Activated naive CD8-positive, alpha-beta T cell treated with anti-CD3 and anti-CD28 coated beads, Interleukin-2, amount 10 ng/mL, durations not matched to agents 7 days and 5 days (primary cell): ENCODE measurements around the gene BYSL. TPM values are rescaled to one million over a fixed set of nuclear protein-coding genes. Genes with fewer than 3 reads are reported as not detected.

Source experiments
- ATAC-seq: fragments of 150-1000 bp; cut with Tn5 transposase; one replicate; pipeline ENCODE4 v1.10.0; 2021; ENCODE audit warnings: low read depth, moderate library complexity
- POLR2A ChIA-PET: fragments of 350-600 bp; sonication (Branson Sonifier 250); formaldehyde crosslinking; loops from one replicate; lab custom pipeline; 2021; ENCODE audit warnings: antibody characterized with exemption; lab: Charles Lee
- DNase-seq: peaks from one replicate; pipeline ENCODE4 v3.0.0; 2021
- H3K27ac Mint-ChIP-seq: one replicate; pipeline ENCODE4 v1.8.0; 2022; ENCODE audit warnings: mild to moderate bottlenecking, mixed read lengths
- H3K27me3 Mint-ChIP-seq: one replicate; pipeline ENCODE4 v1.8.0; 2022; ENCODE audit warnings: mild to moderate bottlenecking, moderate library complexity, mixed read lengths
- H3K36me3 Mint-ChIP-seq: one replicate; pipeline ENCODE4 v1.8.0; 2021; ENCODE audit warnings: mild to moderate bottlenecking, mixed read lengths
- H3K4me1 Mint-ChIP-seq: one replicate; pipeline ENCODE4 v1.8.0; 2021; ENCODE audit warnings: mixed read lengths
- H3K4me3 Mint-ChIP-seq: one replicate; pipeline ENCODE4 v1.8.0; 2022; ENCODE audit warnings: mild to moderate bottlenecking, moderate library complexity, mixed read lengths
- H3K9me3 Mint-ChIP-seq: one replicate; pipeline ENCODE4 v1.8.0; 2021; ENCODE audit warnings: mixed read lengths
- total RNA-seq, 2 experiments: library from RNA; stranded (reverse); gene quantifications; one replicate each; pipeline ENCODE4 v1.2.3, GENCODE V29; 2021

The BYSL gene
- total RNA-seq, 2 experiments from 2014 or later = 23.1 to 26.9 TPM

DNA sequence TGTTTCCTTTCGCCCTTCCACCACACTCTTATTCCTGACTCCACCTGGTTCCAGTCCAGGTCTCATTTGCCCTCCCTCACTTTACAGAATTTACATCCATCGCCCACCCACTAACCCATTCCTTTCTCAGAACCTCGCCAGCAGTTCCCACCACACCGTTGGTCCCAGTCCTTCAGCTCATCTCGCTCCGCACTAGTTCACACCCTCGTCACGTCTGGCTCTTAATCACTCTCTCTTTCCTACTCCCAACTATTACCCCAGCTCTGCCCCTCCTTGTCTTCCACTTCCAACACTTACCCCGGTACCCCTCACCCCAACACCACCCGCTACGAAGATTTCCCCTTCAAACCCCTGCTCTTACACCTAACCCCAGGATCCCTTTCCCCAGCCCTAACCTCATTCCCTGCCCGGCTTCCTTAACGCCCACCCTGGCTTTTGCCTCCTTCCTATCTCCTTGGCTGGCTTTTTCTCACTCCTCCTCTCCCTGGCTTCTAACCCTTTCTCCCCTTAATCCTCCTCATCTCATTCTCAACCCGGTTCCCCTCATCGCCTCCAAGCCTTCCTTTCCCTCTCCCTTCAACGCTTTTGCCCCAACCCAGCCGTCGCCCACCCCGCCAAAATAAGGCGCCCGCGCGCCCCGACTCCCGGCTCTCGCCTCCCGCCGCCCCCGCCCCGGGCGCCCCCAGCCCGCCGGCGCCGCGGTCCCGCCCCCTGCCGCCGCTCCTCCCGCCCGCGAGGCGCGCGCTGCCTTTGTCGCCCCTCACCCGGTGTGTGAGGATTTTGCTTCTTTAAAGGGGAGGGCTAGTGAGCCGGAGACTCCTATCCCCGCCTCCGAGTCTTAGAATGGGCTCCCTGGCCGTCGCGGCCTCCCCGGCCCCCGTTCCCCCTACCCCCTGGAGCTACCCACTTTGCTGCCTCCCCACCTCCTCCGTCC is 26.7 kb upstream of the BYSL start:
- ATAC-seq (peak; percentile 43), DNase-seq (peak; percentile 29)
- H3K9me3 Mint-ChIP-seq = no peaks in the 10 kb centered on the region
- H3K27me3 Mint-ChIP-seq = no peaks in the 10 kb centered on the region
- H3K4me3 Mint-ChIP-seq = no peak overlapping the region
- POLR2A ChIA-PET = interaction anchor here (0.5 to 1.9 kb wide), 11 partner anchors 8 to 853 kb away, joined by 3 to 10 read pairs (median 4); partner anchors contain the start of genes BYSL, MED20, TAF8 and TOMM6
- H3K36me3 Mint-ChIP-seq = peaks cover 2% of the 10 kb centered on the region
- H3K4me1 Mint-ChIP-seq = peaks cover 8% of the 10 kb centered on the region
- peak overlapping the region; percentile 90 for H3K27ac Mint-ChIP-seq

DNA sequence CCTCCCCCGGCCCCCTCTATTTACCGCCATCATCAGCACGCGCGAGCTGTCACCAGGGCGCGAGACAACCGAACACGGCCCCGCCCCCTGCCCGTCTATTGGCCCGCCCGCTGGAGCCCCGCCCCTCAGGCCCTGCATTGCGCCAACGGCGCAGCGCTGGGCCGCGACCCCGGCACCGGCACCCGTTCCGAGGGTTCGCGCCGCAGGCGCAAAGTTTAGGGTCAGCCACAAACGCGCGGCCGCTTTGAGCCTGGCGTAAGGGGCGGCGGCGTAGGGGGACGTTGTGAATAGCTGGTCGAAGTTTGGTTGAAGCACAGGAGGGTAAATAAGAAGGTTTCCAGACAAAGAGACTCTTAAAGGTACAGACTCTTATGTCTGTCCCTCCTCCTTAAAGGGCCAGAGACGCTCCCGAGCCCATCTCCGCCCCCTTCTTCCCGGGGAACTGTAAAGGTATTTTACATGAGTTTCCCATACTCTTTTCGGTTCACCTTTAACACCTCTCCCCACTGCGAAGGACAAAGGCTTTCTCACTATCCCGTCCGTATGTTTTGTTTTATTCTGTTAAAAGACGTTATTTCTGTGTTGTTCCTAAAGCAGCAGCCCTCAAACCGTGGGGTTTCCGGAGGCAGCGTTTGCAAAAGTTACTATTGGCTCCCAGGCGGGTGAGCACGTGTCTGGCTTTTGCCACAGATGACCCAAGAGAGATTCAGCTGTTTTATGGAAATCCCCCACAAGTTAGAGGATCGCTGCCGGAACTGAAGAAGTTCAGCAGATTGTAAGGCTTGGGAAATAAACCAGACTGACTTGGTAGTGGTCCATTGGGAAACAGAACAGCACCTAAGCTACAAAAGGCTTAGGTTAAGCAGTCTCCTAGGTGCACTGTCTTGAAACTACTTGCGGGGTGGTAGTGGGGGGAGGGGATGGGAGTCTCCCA is 25.7 kb upstream of the BYSL start, which contains the start of gene USP49:
Gene USP49 (minus strand): TSS at position 76 of the 934 bp plus-strand sequence. CDS start 88,392 bp downstream, outside the sequence.
- POLR2A ChIA-PET = interaction anchor here (0.6 to 1.9 kb wide), 12 partner anchors 9 to 852 kb away, joined by 3 to 10 read pairs (median 4); partner anchors contain the start of genes BYSL, MED20, TAF8 and TOMM6
- H3K4me3 Mint-ChIP-seq = no peak within 1 kb of the TSS

GRCh38 chr6:41896281-41896680 is 25.0 kb upstream of the BYSL start:
- Mint-ChIP-seq H3K4me3 (no peak overlapping the region), H3K27me3 (no peaks in the 10 kb centered on the region), H3K9me3 (no peaks in the 10 kb centered on the region), H3K27ac (peak overlapping the region; percentile 90), H3K36me3 (peaks cover 2% of the 10 kb centered on the region), H3K4me1 (peaks cover 8% of the 10 kb centered on the region)
- DNase-seq (no peak), ATAC-seq (no peak)
- POLR2A ChIA-PET = interaction anchor here (0.7 to 1.9 kb wide), 7 partner anchors 25 to 183 kb away, joined by 4 to 10 read pairs (median 6); partner anchors contain the start of genes BYSL, MED20 and TOMM6

More for the DNA sequence above, 25.7 kb upstream of the BYSL start, which contains the start of gene USP49:
- DNase-seq (peak; percentile 96), ATAC-seq (peak; percentile 94)
- Mint-ChIP-seq H3K27me3 (no peaks in the 10 kb centered on the region), H3K36me3 (peaks cover 2% of the 10 kb centered on the region), H3K4me1 (peaks cover 8% of the 10 kb centered on the region), H3K27ac (peak within 1 kb of the TSS; percentile 90), H3K9me3 (no peaks in the 10 kb centered on the region)

- Mint-ChIP-seq H3K4me1 (peaks cover 24% of the 10 kb centered on the region), H3K27ac (no peak overlapping the region), H3K9me3 (no peaks in the 10 kb centered on the region), H3K36me3 (peaks cover 7% of the 10 kb centered on the region), H3K4me3 (no peak overlapping the region), H3K27me3 (no peaks in the 10 kb centered on the region)
- POLR2A ChIA-PET = interaction anchor here (0.6 kb wide), 1 partner anchor 149 kb away, joined by 3 read pairs; no protein-coding TSS in a partner anchor
- no peak for DNase-seq
- ATAC-seq = no peak
These were observed 20.4 kb upstream of the BYSL start for GRCh38 chr6:41900861-41901260.

DNA sequence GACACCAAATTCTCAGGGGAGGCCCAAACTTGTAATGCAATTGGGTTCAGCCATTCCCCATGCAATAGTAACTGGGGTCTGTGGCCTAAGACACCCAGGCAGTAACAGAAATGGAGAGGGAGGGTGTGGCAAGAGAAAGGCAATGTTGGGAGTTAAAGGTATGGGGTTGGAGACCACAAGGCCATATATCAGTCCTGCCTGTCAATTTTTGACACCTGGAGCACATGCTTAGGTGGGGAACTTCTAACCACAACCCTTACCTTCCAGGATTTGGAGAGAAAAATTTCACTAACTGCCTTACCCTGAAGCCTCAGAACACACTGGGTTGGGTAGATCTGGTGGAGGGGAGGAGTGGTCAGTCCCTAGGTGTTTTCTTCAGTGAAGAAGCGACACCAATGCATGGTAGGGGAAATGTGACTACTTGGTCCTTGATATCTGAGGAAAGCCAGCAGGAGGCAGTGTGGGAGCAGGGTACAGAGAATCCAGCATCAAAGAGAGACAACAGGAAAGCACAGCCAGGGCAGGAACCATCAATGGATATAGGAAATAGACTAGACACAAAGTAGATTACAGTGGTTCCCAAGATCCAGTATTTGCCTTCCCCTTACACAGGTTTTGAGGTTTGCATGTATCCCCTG is 19.3 kb upstream of the BYSL start:
- DNase-seq = peak; percentile 41
- H3K27me3 Mint-ChIP-seq = no peaks in the 10 kb centered on the region
- H3K36me3 Mint-ChIP-seq = peaks cover 12% of the 10 kb centered on the region
- H3K4me1 Mint-ChIP-seq = peaks cover 21% of the 10 kb centered on the region
- H3K4me3 Mint-ChIP-seq = no peak overlapping the region
- POLR2A ChIA-PET = no interaction called here
- H3K27ac Mint-ChIP-seq = no peak overlapping the region
- H3K9me3 Mint-ChIP-seq = no peaks in the 10 kb centered on the region
- ATAC-seq = peak; percentile 47

GRCh38 chr6:41909727-41910126 is 11.6 kb upstream of the BYSL start:
- DNase-seq (no peak), ATAC-seq (no peak)
- H3K9me3 Mint-ChIP-seq = no peaks in the 10 kb centered on the region
- POLR2A ChIA-PET = interaction anchor here (1.5 kb wide), 1 partner anchor 11 kb away, joined by 6 read pairs; the partner anchor contains the start of genes BYSL and MED20
- H3K27ac Mint-ChIP-seq = no peak overlapping the region
- H3K36me3 Mint-ChIP-seq = peaks cover 39% of the 10 kb centered on the region
- H3K27me3 Mint-ChIP-seq = no peaks in the 10 kb centered on the region
- H3K4me3 Mint-ChIP-seq = no peak overlapping the region
- H3K4me1 Mint-ChIP-seq = peaks cover 14% of the 10 kb centered on the region

- Mint-ChIP-seq H3K9me3 (no peaks in the 10 kb centered on the region), H3K27ac (no peak overlapping the region), H3K4me3 (no peak overlapping the region), H3K27me3 (no peaks in the 10 kb centered on the region), H3K4me1 (peaks cover 10% of the 10 kb centered on the region), H3K36me3 (peaks cover 18% of the 10 kb centered on the region)
- no peak for DNase-seq
- no peak for ATAC-seq
- POLR2A ChIA-PET = interaction anchor here (0.6 to 1.2 kb wide), 3 partner anchors 28 to 136 kb away, joined by 3 read pairs; partner anchors contain the start of genes CCND3 and TAF8
These were observed 7.0 kb upstream of the BYSL start for GRCh38 chr6:41914343-41914742.

DNA sequence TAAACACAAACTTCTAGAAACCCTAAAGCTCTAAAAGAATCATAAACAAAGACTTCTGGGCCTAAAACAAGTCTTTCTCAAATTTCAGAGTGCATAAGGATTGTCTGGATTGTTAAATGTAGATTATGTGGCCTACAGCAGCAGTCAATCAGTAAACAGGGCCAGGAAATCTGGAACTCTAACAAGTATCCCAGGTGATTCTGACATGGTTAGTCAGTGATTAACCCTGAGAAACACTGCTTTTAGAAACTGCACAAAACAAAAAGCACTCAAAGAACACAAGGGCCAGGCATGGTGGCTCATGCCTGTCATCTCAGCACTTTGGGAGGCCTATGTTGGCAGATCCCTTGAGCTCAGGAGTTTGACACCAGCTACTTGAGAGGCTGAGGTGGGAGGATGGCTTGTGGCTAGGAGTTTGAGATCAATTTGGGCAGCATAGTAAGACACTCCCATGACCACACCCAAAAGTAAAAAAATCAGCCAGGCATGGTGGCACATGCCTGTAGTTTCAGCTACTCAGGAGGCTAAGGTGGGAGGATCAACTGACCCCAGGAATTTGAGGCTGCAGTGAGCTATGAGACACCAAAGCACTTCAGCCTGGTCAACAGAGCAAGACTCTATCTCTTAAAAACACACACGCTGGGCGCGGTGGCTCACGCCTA is 6.3 kb upstream of the BYSL start:
- H3K9me3 Mint-ChIP-seq = no peaks in the 10 kb centered on the region
- DNase-seq (no peak), ATAC-seq (no peak)
- H3K27me3 Mint-ChIP-seq = no peaks in the 10 kb centered on the region
- peaks cover 12% of the 10 kb centered on the region for H3K4me1 Mint-ChIP-seq
- H3K36me3 Mint-ChIP-seq = peaks cover 18% of the 10 kb centered on the region
- POLR2A ChIA-PET = interaction anchor here (1.0 to 1.2 kb wide), 2 partner anchors 27 to 136 kb away, joined by 3 read pairs; partner anchors contain the start of genes CCND3 and TAF8
- H3K27ac Mint-ChIP-seq = no peak overlapping the region
- no peak overlapping the region for H3K4me3 Mint-ChIP-seq

DNA sequence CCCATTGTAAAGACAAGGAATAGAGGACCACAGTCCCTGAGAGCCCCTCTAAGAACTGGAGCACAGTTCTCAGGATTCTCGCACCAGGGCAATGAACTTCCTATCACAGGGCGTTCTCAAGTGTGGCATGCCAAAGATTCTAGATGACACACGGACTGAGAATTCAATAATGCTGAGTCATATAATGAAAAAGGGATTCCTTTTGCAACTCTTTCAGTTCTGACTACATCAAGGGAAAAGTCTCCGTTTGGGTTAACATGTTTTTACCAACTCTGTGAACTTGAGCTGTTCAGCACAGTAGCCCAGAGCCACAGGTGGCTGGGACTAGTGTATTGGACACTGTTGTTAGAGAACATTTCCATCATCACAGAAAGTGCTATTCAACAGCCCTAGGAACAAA is 3.8 kb upstream of the BYSL start:
- POLR2A ChIA-PET = no interaction called here
- H3K36me3 Mint-ChIP-seq = peaks cover 13% of the 10 kb centered on the region
- no peak overlapping the region for H3K4me3 Mint-ChIP-seq
- no peaks in the 10 kb centered on the region for H3K27me3 Mint-ChIP-seq
- DNase-seq (no peak), ATAC-seq (no peak)
- peaks cover 19% of the 10 kb centered on the region for H3K4me1 Mint-ChIP-seq
- H3K9me3 Mint-ChIP-seq = no peaks in the 10 kb centered on the region
- no peak overlapping the region for H3K27ac Mint-ChIP-seq

DNA sequence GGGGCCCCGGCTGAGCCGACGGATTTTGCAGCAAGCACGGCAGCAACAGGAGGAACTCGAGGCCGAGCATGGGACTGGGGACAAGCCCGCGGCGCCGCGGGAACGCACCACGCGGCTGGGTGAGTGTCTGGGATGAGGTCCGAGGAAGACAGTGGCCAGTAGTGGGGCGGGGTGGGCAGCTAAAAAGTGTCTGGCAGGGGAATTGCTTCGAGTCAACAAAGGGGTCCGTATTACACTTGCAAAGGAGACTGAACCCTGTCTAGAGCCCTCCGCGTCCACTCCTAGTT is 356 bp downstream of the BYSL start:
- H3K4me1 Mint-ChIP-seq = peaks cover 38% of the 10 kb centered on the region

GRCh38 chr6:41922154-41922553 is 855 bp downstream of the BYSL start:
- Mint-ChIP-seq H3K4me1 (peaks cover 38% of the 10 kb centered on the region), H3K4me3 (peak overlapping the region; percentile 96), H3K27ac (peak overlapping the region; percentile 96), H3K27me3 (no peaks in the 10 kb centered on the region), H3K36me3 (peaks cover 21% of the 10 kb centered on the region), H3K9me3 (no peaks in the 10 kb centered on the region)
- DNase-seq (no peak), ATAC-seq (no peak)
- POLR2A ChIA-PET = interaction anchor here (0.8 to 10.1 kb wide), 9 partner anchors 13 to 135 kb away, joined by 4 to 159 read pairs (median 8); partner anchors contain the start of genes TAF8, TOMM6 and USP49

More for the DNA sequence above, 356 bp downstream of the BYSL start:
- H3K4me3 Mint-ChIP-seq = peak overlapping the region; percentile 96
- peak overlapping the region; percentile 96 for H3K27ac Mint-ChIP-seq
- DNase-seq (no peak), ATAC-seq (peak; percentile 15)
- peaks cover 21% of the 10 kb centered on the region for H3K36me3 Mint-ChIP-seq
- POLR2A ChIA-PET = interaction anchor here (0.6 to 10.1 kb wide), 16 partner anchors 11 to 295 kb away, joined by 3 to 159 read pairs (median 6); partner anchors contain the start of genes TAF8, TOMM6 and USP49
- no peaks in the 10 kb centered on the region for H3K27me3 Mint-ChIP-seq
- no peaks in the 10 kb centered on the region for H3K9me3 Mint-ChIP-seq
